Neural crest cell (in vitro differentiated cells): ENCODE results near the gene SFXN3. TPM values are rescaled to one million over a fixed set of nuclear protein-coding genes. Genes with fewer than 3 reads are reported as not detected.

ENCODE experiments used
- DNase-seq: peaks from one replicate; pipeline ENCODE4 v3.0.0; 2021; ENCODE audit warnings: low read depth, mixed read lengths, low spot score
- H3K27ac Mint-ChIP-seq: one replicate; pipeline ENCODE4 v1.8.0; 2021; ENCODE audit warnings: mild to moderate bottlenecking, mixed read lengths; ENCODE audit not compliant: unreplicated experiment
- H3K27me3 Mint-ChIP-seq: 2 replicates; pipeline ENCODE4 v1.8.0; 2021; ENCODE audit warnings: low read depth, mild to moderate bottlenecking, mixed read lengths
- H3K36me3 Mint-ChIP-seq: 2 replicates; pipeline ENCODE4 v1.8.0; 2021; ENCODE audit warnings: low read depth, mild to moderate bottlenecking, mixed read lengths
- H3K4me1 Mint-ChIP-seq: 2 replicates; pipeline ENCODE4 v1.8.0; 2021; ENCODE audit warnings: mixed read lengths
- H3K4me3 Mint-ChIP-seq: one replicate; pipeline ENCODE4 v1.8.0; 2021; ENCODE audit warnings: mild to moderate bottlenecking, mixed read lengths
- H3K9me3 Mint-ChIP-seq: 2 replicates; pipeline ENCODE4 v1.8.0; 2021; ENCODE audit warnings: mixed read lengths
- CTCF ChIP-seq: fragments of 200-600 bp; sonication (generic); conservative IDR thresholded peaks from 2 replicates; pipeline ENCODE4 v1.5.0; 2021; ENCODE audit warnings: antibody characterized with exemption, mild to moderate bottlenecking
- total RNA-seq: library from RNA; stranded (reverse); gene quantifications from 2 replicates; pipeline ENCODE4 v1.2.1, GENCODE V29; 2021

Gene SFXN3
- total RNA-seq, 1 donor from 2014 or later = 2.1 TPM

GRCh38 chr10:101002456-101002855 lies 28.6 kb upstream of the SFXN3 start:
- Mint-ChIP-seq H3K36me3 (no peaks in the 10 kb centered on the region), H3K4me3 (peak overlapping the region; percentile 38)

GRCh38 chr10:101003639-101004206 lies 27.3 kb upstream of the SFXN3 start:
- Mint-ChIP-seq H3K4me1 (peaks cover 22% of the 10 kb centered on the region), H3K9me3 (no peaks in the 10 kb centered on the region), H3K36me3 (no peaks in the 10 kb centered on the region), H3K27me3 (peaks cover 2% of the 10 kb centered on the region), H3K27ac (no peak overlapping the region), H3K4me3 (no peak overlapping the region)
- no peak for TF ChIP-seq CTCF
- no peak for DNase-seq

More at GRCh38 chr10:101002456-101002855, 28.6 kb upstream of the SFXN3 start:
- Mint-ChIP-seq H3K9me3 (no peaks in the 10 kb centered on the region), H3K4me1 (peaks cover 24% of the 10 kb centered on the region), H3K27me3 (peaks cover 2% of the 10 kb centered on the region), H3K27ac (no peak overlapping the region)
- no peak for TF ChIP-seq CTCF
- no peak for DNase-seq

- DNase-seq = no peak
- H3K4me3 Mint-ChIP-seq = no peak overlapping the region
- H3K27ac Mint-ChIP-seq = no peak overlapping the region
- no peaks in the 10 kb centered on the region for H3K9me3 Mint-ChIP-seq
- TF ChIP-seq CTCF = no peak
- no peaks in the 10 kb centered on the region for H3K36me3 Mint-ChIP-seq
- H3K4me1 Mint-ChIP-seq = peaks cover 27% of the 10 kb centered on the region
- H3K27me3 Mint-ChIP-seq = peaks cover 2% of the 10 kb centered on the region
These were observed 25.7 kb upstream of the SFXN3 start for GRCh38 chr10:101005361-101005760.

GRCh38 chr10:101005869-101006567 lies 25.0 kb upstream of the SFXN3 start:
- Mint-ChIP-seq H3K27me3 (peaks cover 2% of the 10 kb centered on the region), H3K4me1 (peaks cover 21% of the 10 kb centered on the region), H3K9me3 (no peaks in the 10 kb centered on the region), H3K27ac (no peak overlapping the region), H3K36me3 (no peaks in the 10 kb centered on the region), H3K4me3 (peak overlapping the region; percentile 27)
- TF ChIP-seq CTCF = no peak
- no peak for DNase-seq

- no peaks in the 10 kb centered on the region for H3K36me3 Mint-ChIP-seq
- no peaks in the 10 kb centered on the region for H3K9me3 Mint-ChIP-seq
- H3K4me1 Mint-ChIP-seq = peaks cover 14% of the 10 kb centered on the region
- no peak for TF ChIP-seq CTCF
- DNase-seq = no peak
- no peak overlapping the region for H3K4me3 Mint-ChIP-seq
- H3K27me3 Mint-ChIP-seq = no peaks in the 10 kb centered on the region
- H3K27ac Mint-ChIP-seq = no peak overlapping the region
These were observed 24.4 kb upstream of the SFXN3 start for GRCh38 chr10:101006593-101007098.
